Measurements from ENCODE around the gene SLC51B. TPM values are rescaled to one million over a fixed set of nuclear protein-coding genes. Genes with fewer than 3 reads are reported as not detected.

The SLC51B gene
- total and polyA plus RNA-seq, 10 of the 15 experiments (the other 5 are each of a cell fraction or from before 2014, with no cell fraction given) = 0.05 to 0.17 (median 0.13) TPM; not detected in 7

DNA sequence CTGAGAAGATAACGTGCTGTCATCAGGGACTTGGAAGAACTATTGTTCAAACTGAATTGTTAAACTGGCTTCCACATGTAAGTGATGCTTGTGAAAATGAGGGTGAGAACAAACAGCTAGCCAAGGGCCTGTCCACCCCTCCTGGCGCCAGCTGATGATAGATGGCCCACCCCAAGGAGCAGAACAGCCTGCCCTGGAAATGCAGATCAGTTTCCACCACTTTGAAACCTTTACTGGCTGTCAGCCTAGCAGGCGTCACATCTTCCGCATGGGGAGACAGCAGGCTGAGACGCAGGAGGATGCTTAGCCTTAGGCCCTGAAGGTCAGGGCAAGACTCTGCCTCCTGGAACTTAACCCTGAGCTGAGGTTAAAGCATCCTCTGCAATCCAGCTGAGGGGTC lies 6.4 kb upstream of the SLC51B start:
- CTCF ChIA-PET = no interaction called here
- in situ Hi-C loops (cut with MboI) = no loop called here
- DNase-seq (ENCODE audit: low read depth, low spot score) = no peak
- H3K4me2 ChIP-seq (ENCODE audit: control insufficient read depth, insufficient read depth) = no peak overlapping the region
- H3K27me3 ChIP-seq (replicated peaks in 1 of 2; ENCODE audit: control insufficient read depth in 2 of 2, insufficient read depth in 2 of 2, low read length in 1 of 2) = no peaks in the 10 kb centered on the region
- no peaks in the 10 kb centered on the region for H3K36me3 ChIP-seq (ENCODE audit: control insufficient read depth in 2 of 2, insufficient read depth in 2 of 2, low read length in 1 of 2)
- H3K79me2 ChIP-seq (ENCODE audit: control insufficient read depth, insufficient read depth, low read length) = no peaks in the 10 kb centered on the region
- WGBS (ENCODE audit: insufficient coverage, insufficient replicate concordance, low lambda C conversion rate, missing lambda C conversion rate) = 70% methylated on average over 5 of the region's 5 CpGs
- no peaks in the 10 kb centered on the region for H3K9me3 ChIP-seq (replicated peaks; ENCODE audit: control insufficient read depth, insufficient read depth, low read length)
- H2AFZ ChIP-seq (ENCODE audit: control insufficient read depth, low read depth, low read length) = no peak overlapping the region
- SMC1A ChIA-PET (ENCODE audit: uncharacterized antibody, unreplicated experiment) = interaction anchor here (1.5 kb wide), 1 partner anchor 64 kb away, joined by 4 read pairs; no protein-coding TSS in a partner anchor
- intact Hi-C loops (cut with micrococcal nuclease; ENCODE audit: unreplicated experiment) = no loop called here
- no peak for ATAC-seq
- H3K27ac ChIP-seq (ENCODE audit: control insufficient read depth, insufficient read depth) = no peak overlapping the region
- H3K4me3 ChIP-seq = no peak overlapping the region
- no TSS peak for BruUV-seq (replicated peaks)
- FAIRE-seq = no peak
- H4K20me1 ChIP-seq (ENCODE audit: control insufficient read depth, insufficient read depth) = no peaks in the 10 kb centered on the region
- POLR2A ChIA-PET = no interaction called here
- no peaks in the 10 kb centered on the region for H3K4me1 ChIP-seq (ENCODE audit: control insufficient read depth, insufficient read depth, low read length)
- RAD21 ChIA-PET (ENCODE audit: unreplicated experiment) = no interaction called here
- TF ChIP-seq ZZZ3 (IDR thresholded peaks at IDR 0.05; ENCODE audit: control insufficient read depth, insufficient read length, low read depth) = no peak
- no peak for TF ChIP-seq KAT2A (conservative IDR thresholded peaks at IDR 0.05; ENCODE audit: control insufficient read depth, low read depth, low read length)
- TF ChIP-seq RUNX3 (IDR thresholded peaks at IDR 0.05; ENCODE audit: low read length) = no peak
- TF ChIP-seq, protein P1, sequence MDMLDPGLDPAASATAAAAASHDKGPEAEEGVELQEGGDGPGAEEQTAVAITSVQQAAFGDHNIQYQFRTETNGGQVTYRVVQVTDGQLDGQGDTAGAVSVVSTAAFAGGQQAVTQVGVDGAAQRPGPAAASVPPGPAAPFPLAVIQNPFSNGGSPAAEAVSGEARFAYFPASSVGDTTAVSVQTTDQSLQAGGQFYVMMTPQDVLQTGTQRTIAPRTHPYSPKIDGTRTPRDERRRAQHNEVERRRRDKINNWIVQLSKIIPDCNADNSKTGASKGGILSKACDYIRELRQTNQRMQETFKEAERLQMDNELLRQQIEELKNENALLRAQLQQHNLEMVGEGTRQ (IDR thresholded peaks at IDR 0.05; ENCODE audit: borderline replicate concordance, low read depth, low read length) = no peak
- TF ChIP-seq, protein P2, sequence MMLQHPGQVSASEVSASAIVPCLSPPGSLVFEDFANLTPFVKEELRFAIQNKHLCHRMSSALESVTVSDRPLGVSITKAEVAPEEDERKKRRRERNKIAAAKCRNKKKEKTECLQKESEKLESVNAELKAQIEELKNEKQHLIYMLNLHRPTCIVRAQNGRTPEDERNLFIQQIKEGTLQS (IDR thresholded peaks at IDR 0.05; ENCODE audit: borderline replicate concordance, extremely low read depth, low read depth, low read length) = no peak
- H3K9ac ChIP-seq (ENCODE audit: control insufficient read depth, insufficient read depth, low read length) = no peak overlapping the region

DNA sequence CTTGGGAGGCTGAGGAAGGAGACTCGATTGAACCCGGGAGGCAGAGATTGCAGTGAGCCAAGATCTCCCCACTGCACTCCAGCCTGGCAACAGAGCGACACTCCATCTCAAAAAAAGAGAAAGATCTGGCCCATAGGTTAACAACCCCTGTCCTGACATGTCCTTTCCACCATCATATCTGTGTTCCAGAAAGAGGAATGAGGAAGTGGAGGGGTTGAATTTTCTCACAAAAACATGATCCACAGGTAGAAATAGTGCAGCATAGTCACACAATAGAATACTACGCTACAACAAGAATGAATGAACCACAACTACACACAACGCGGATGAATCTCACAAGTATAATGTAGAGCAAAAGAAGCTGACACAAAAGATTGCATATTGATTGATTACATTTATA lies 4.7 kb upstream of the SLC51B start:
- Histone ChIP-seq H3K79me2 (ENCODE audit: control insufficient read depth, insufficient read depth, low read length) (no peaks in the 10 kb centered on the region), H2AFZ (ENCODE audit: control insufficient read depth, low read depth, low read length) (no peak overlapping the region), H3K36me3 (ENCODE audit: control insufficient read depth in 2 of 2, insufficient read depth in 2 of 2, low read length in 1 of 2) (no peaks in the 10 kb centered on the region), H4K20me1 (ENCODE audit: control insufficient read depth, insufficient read depth) (no peaks in the 10 kb centered on the region), H3K27me3 (replicated peaks in 1 of 2; ENCODE audit: control insufficient read depth in 2 of 2, insufficient read depth in 2 of 2, low read length in 1 of 2) (no peaks in the 10 kb centered on the region), H3K4me2 (ENCODE audit: control insufficient read depth, insufficient read depth) (no peak overlapping the region), H3K27ac (ENCODE audit: control insufficient read depth, insufficient read depth) (no peak overlapping the region), H3K9me3 (replicated peaks; ENCODE audit: control insufficient read depth, insufficient read depth, low read length) (no peaks in the 10 kb centered on the region), H3K4me3 (no peak overlapping the region), H3K9ac (ENCODE audit: control insufficient read depth, insufficient read depth, low read length) (no peak overlapping the region), H3K4me1 (ENCODE audit: control insufficient read depth, insufficient read depth, low read length) (no peaks in the 10 kb centered on the region)
- CTCF ChIA-PET = no interaction called here
- POLR2A ChIA-PET = no interaction called here
- RAD21 ChIA-PET (ENCODE audit: unreplicated experiment) = no interaction called here
- in situ Hi-C loops (cut with MboI) (no loop called here), intact Hi-C loops (cut with micrococcal nuclease; ENCODE audit: unreplicated experiment) (no loop called here)
- ATAC-seq (no peak), DNase-seq (ENCODE audit: low read depth, low spot score) (no peak), FAIRE-seq (no peak)
- 89% methylated on average over 6 of the region's 6 CpGs for WGBS (ENCODE audit: insufficient coverage, insufficient replicate concordance, low lambda C conversion rate, missing lambda C conversion rate)
- BruUV-seq (replicated peaks) = no TSS peak
- SMC1A ChIA-PET (ENCODE audit: uncharacterized antibody, unreplicated experiment) = no interaction called here
- TF ChIP-seq, protein P3, sequence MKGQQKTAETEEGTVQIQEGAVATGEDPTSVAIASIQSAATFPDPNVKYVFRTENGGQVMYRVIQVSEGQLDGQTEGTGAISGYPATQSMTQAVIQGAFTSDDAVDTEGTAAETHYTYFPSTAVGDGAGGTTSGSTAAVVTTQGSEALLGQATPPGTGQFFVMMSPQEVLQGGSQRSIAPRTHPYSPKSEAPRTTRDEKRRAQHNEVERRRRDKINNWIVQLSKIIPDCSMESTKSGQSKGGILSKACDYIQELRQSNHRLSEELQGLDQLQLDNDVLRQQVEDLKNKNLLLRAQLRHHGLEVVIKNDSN (IDR thresholded peaks at IDR 0.05; ENCODE audit: borderline replicate concordance, extremely low read length, insufficient read depth, low read depth, low read length) = no peak
- no peak for TF ChIP-seq RELA (IDR thresholded peaks at IDR 0.05; ENCODE audit: borderline replicate concordance, partially characterized antibody)
- TF ChIP-seq, protein P4, sequence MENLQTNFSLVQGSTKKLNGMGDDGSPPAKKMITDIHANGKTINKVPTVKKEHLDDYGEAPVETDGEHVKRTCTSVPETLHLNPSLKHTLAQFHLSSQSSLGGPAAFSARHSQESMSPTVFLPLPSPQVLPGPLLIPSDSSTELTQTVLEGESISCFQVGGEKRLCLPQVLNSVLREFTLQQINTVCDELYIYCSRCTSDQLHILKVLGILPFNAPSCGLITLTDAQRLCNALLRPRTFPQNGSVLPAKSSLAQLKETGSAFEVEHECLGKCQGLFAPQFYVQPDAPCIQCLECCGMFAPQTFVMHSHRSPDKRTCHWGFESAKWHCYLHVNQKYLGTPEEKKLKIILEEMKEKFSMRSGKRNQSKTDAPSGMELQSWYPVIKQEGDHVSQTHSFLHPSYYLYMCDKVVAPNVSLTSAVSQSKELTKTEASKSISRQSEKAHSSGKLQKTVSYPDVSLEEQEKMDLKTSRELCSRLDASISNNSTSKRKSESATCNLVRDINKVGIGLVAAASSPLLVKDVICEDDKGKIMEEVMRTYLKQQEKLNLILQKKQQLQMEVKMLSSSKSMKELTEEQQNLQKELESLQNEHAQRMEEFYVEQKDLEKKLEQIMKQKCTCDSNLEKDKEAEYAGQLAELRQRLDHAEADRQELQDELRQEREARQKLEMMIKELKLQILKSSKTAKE (IDR thresholded peaks at IDR 0.05; ENCODE audit: low read depth, poor library complexity, severe bottlenecking) = no peak
- TF ChIP-seq NBN (IDR thresholded peaks at IDR 0.05) = no peak
- no peak for TF ChIP-seq WRNIP1 (IDR thresholded peaks at IDR 0.05; ENCODE audit: borderline replicate concordance, low read depth, low read length)
- TF ChIP-seq RCOR1 (conservative IDR thresholded peaks at IDR 0.05; ENCODE audit: low read depth, low read length) = no peak
- no peak for TF ChIP-seq FOXK2 (IDR thresholded peaks at IDR 0.05)
- no peak for TF ChIP-seq ZZZ3 (IDR thresholded peaks at IDR 0.05; ENCODE audit: control insufficient read depth, insufficient read length, low read depth)
